A673 (cell line): Measurements from ENCODE around the gene CACNA2D3. TPM values are rescaled to one million over a fixed set of nuclear protein-coding genes. Genes with fewer than 3 reads are reported as not detected.

ENCODE experiments used
- BruUV-seq: library from RNA; stranded (reverse); fragments of 400-500 nt; replicated peaks from 2 replicates; lab custom pipeline; 2021; lab: Mats Ljungman, UMichigan
- CTCF ChIA-PET: fragments of 300-600 bp; sonication (Branson Sonifier 250); formaldehyde crosslinking; loops from one replicate; lab custom pipeline; 2022; ENCODE audit warnings: antibody characterized with exemption; lab: Charles Lee
- POLR2A ChIA-PET: fragments of 300-600 bp; sonication (Branson Sonifier 250); formaldehyde crosslinking; loops from one replicate; lab custom pipeline; 2022; ENCODE audit warnings: antibody characterized with exemption; ENCODE audit not compliant: low non-redundant PET; lab: Charles Lee
- DNase-seq: peaks from one replicate; pipeline ENCODE4 v3.0.0-alpha.2; 2015; ENCODE audit warnings: low spot score
- H3K27ac ChIP-seq: fragments of 200-600 bp; sonication (generic); 2 replicates; pipeline ENCODE4 v1.5.1; 2016; ENCODE audit warnings: mixed run types, low read depth, mild to moderate bottlenecking, mixed read lengths, antibody characterized with exemption, low read length; ENCODE audit not compliant: poor library complexity, severe bottlenecking
- H3K27me3 ChIP-seq: fragments of 200-600 bp; sonication (generic); replicated peaks from 2 replicates; pipeline ENCODE4 v1.6.1; 2017; ENCODE audit warnings: mixed run types, low read depth, mild to moderate bottlenecking, mixed read lengths, antibody characterized with exemption, low read length; ENCODE audit not compliant: insufficient read depth, poor library complexity
- H3K36me3 ChIP-seq: fragments of 200-600 bp; sonication (generic); 2 replicates; pipeline ENCODE4 v1.6.1; 2016; ENCODE audit warnings: mixed run types, mild to moderate bottlenecking, mixed read lengths, antibody characterized with exemption, low read length; ENCODE audit not compliant: insufficient read depth, poor library complexity, severe bottlenecking
- H3K4me1 ChIP-seq: fragments of 200-600 bp; sonication (generic); 2 replicates; pipeline ENCODE4 v1.6.1; 2017; ENCODE audit warnings: mixed run types, mild to moderate bottlenecking, mixed read lengths, antibody characterized with exemption, low read length; ENCODE audit not compliant: insufficient read depth, poor library complexity, severe bottlenecking
- H3K4me3 ChIP-seq: fragments of 200-600 bp; sonication (generic); 2 replicates; pipeline ENCODE4 v1.5.1; 2016; ENCODE audit warnings: low read depth, mixed run types, mild to moderate bottlenecking, mixed read lengths, low read length; ENCODE audit not compliant: poor library complexity, severe bottlenecking
- H3K9me3 ChIP-seq: fragments of 200-600 bp; sonication (generic); 2 replicates; pipeline ENCODE4 v1.6.1; 2016; ENCODE audit warnings: mixed run types, low read depth, mild to moderate bottlenecking, mixed read lengths, antibody characterized with exemption, low read length; ENCODE audit not compliant: poor library complexity, severe bottlenecking
- EZH2 ChIP-seq: fragments of 200-600 bp; sonication (generic); IDR thresholded peaks from 2 replicates; pipeline ENCODE4 v1.6.1; 2017; ENCODE audit warnings: borderline replicate concordance, low read depth, mild to moderate bottlenecking, mixed read lengths, antibody characterized with exemption, low read length; ENCODE audit not compliant: poor library complexity, severe bottlenecking
- intact Hi-C: fragments of 100-400 bp; cut with micrococcal nuclease; formaldehyde crosslinking; loops from one replicate; pipeline ENCODE4 v1.10.0; 2022; ENCODE audit not compliant: unreplicated experiment
- total RNA-seq: library from RNA; stranded (reverse); gene quantifications from 2 replicates; pipeline ENCODE4 v1.2.3, GENCODE V29; 2021
- TF ChIP-seq, protein P1 (sequence below): fragments of 300-800, 200-600 bp; sonication (generic); conservative IDR thresholded peaks from 2 replicates; pipeline ENCODE4 v1.5.1; 2017; ENCODE audit warnings: low read depth, mild to moderate bottlenecking, antibody characterized with exemption, low read length, moderate library complexity, mixed read lengths

Gene CACNA2D3
- total RNA-seq, 1 experiment from 2014 or later, result not detected

DNA sequence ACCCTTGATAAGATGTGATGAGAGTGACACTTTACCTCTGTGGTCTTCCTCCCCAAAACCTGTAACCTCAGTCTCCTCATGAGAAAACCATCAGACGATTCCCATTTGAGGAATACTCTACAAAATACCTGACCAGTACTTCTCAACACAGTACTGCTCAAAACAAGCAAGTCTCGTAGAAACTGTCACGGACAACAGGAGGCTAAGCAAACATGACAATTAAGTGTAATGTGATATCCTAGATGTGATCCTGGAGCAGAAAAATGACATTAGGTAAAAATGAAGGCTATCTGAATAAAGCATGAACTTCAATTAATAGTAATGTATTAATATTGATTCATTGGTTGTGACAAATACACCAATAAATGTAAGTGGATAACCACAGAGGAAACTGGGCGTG is 113.6 kb downstream of the CACNA2D3 start:
- Histone ChIP-seq H3K27ac (no peak overlapping the region), H3K9me3 (no peaks in the 10 kb centered on the region), H3K27me3 (no peaks in the 10 kb centered on the region), H3K4me1 (no peaks in the 10 kb centered on the region), H3K4me3 (no peak overlapping the region), H3K36me3 (no peaks in the 10 kb centered on the region)
- no peak for DNase-seq
- CTCF ChIA-PET, result no interaction called here
- no TSS peak for BruUV-seq
- TF ChIP-seq EZH2, result no peak
- TF ChIP-seq, protein P1, sequence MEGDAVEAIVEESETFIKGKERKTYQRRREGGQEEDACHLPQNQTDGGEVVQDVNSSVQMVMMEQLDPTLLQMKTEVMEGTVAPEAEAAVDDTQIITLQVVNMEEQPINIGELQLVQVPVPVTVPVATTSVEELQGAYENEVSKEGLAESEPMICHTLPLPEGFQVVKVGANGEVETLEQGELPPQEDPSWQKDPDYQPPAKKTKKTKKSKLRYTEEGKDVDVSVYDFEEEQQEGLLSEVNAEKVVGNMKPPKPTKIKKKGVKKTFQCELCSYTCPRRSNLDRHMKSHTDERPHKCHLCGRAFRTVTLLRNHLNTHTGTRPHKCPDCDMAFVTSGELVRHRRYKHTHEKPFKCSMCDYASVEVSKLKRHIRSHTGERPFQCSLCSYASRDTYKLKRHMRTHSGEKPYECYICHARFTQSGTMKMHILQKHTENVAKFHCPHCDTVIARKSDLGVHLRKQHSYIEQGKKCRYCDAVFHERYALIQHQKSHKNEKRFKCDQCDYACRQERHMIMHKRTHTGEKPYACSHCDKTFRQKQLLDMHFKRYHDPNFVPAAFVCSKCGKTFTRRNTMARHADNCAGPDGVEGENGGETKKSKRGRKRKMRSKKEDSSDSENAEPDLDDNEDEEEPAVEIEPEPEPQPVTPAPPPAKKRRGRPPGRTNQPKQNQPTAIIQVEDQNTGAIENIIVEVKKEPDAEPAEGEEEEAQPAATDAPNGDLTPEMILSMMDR, result no peak
- intact Hi-C loops, result no loop called here
- POLR2A ChIA-PET, result no interaction called here

DNA sequence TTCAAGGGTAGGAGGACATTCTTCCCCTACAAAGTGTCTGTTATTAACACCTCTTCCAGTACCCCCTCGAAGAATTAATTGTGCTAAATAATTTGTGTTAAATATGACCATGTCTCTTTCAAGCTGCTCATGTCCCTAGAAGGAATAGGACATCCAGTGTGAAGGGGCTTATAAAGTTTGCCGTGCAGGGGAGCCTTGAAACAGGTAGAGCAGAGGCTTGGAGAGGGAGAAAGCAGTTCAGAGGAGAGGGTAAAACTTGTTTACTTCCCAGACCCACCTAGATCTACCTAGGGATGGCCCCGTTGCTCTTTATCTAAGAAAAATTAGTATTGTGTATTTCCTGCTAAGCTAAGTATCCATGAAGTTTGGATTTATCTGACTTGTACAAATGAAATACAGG is 114.8 kb downstream of the CACNA2D3 start:
- DNase-seq, result no peak
- Histone ChIP-seq H3K27ac (no peak overlapping the region), H3K4me1 (no peaks in the 10 kb centered on the region), H3K27me3 (no peaks in the 10 kb centered on the region), H3K4me3 (no peak overlapping the region), H3K36me3 (no peaks in the 10 kb centered on the region), H3K9me3 (no peaks in the 10 kb centered on the region)
- CTCF ChIA-PET, result no interaction called here
- intact Hi-C loops, result no loop called here
- no TSS peak for BruUV-seq
- POLR2A ChIA-PET, result no interaction called here
- no peak for TF ChIP-seq EZH2
- TF ChIP-seq, protein P1, result no peak

DNA sequence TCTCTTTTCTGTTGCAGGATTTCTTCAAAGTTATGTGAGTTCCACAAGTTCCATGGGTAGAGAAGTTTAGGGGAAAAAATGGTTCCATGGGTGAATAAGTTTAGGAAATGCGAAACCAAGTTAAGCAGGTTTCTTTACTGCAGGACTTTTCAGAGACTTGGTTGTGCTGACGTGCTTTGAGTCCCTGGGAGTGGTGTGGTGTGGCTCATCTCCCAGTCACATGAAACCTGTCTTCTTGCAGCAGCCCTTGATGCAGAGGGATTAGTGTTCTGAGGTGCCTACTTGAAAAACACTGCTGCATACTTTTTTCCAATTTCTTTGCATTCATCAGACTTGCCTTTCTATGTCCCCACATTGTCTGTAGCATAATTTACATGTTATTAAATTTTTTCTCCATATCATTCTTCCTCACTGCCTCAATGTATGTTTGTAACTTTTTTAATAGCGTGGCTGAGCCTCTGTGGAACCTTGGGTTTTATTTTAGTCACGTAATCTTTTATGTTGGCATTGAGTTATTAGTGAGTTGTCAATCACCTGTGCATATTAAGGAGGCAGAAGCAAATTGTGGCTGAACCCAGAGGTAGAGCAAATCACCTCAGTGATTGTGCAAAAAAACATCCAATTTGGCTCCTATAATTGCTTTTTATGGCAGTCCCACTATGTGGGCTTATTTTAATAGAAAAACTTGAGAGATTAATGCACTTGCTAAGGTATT is 115.6 kb downstream of the CACNA2D3 start:
- H3K4me3 ChIP-seq, result no peak overlapping the region
- no TSS peak for BruUV-seq
- no peaks in the 10 kb centered on the region for H3K36me3 ChIP-seq
- no peak for DNase-seq
- H3K27ac ChIP-seq, result no peak overlapping the region
- intact Hi-C loops, result no loop called here
- no peak for TF ChIP-seq EZH2
- TF ChIP-seq, protein P1, result no peak
- H3K4me1 ChIP-seq, result no peaks in the 10 kb centered on the region
- H3K27me3 ChIP-seq, result no peaks in the 10 kb centered on the region
- ChIA-PET POLR2A (no interaction called here), CTCF (no interaction called here)
- H3K9me3 ChIP-seq, result no peaks in the 10 kb centered on the region
